WERI-Rb-1 (cell line): ENCODE measurements around the gene LBH.

Experiments
- DNase-seq: peaks from one replicate; pipeline ENCODE4 v3.0.0-alpha.2; 2020
- H3K27ac ChIP-seq: fragments of 250-450 bp; sonication (Bioruptor Pico); 2 replicates; pipeline ENCODE4 v1.5.1; 2020; ENCODE audit warnings: mild to moderate bottlenecking, moderate library complexity
- H3K27me3 ChIP-seq: fragments of 250-450 bp; sonication (Bioruptor Pico); 2 replicates; pipeline ENCODE4 v1.5.1; 2021; ENCODE audit warnings: mild to moderate bottlenecking, low read depth, moderate library complexity; ENCODE audit not compliant: insufficient read depth, severe bottlenecking
- H3K36me3 ChIP-seq: fragments of 250-450 bp; sonication (Bioruptor Pico); 2 replicates; pipeline ENCODE4 v1.5.1; 2020; ENCODE audit warnings: mild to moderate bottlenecking, moderate library complexity
- H3K4me3 ChIP-seq: 2 replicates; pipeline ENCODE4 v1.5.1; 2011; ENCODE audit warnings: low read depth, mild to moderate bottlenecking, control low read depth, low read length
- H3K9me3 ChIP-seq: fragments of 250-450 bp; sonication (Bioruptor Pico); 2 replicates; pipeline ENCODE4 v1.5.1; 2021; ENCODE audit warnings: mild to moderate bottlenecking, moderate library complexity; ENCODE audit not compliant: severe bottlenecking
- CTCF ChIP-seq: IDR thresholded peaks from 2 replicates; pipeline ENCODE4 v1.5.1; 2011; ENCODE audit warnings: low read depth, mild to moderate bottlenecking, control low read depth, inconsistent platforms, low read length

LBH gene

GRCh38 chr2:30221531-30221930 lies 9.8 kb upstream of the LBH start:
- no peaks in the 10 kb centered on the region for H3K36me3 ChIP-seq
- no peak overlapping the region for H3K27ac ChIP-seq
- no peak for DNase-seq
- no peak for TF ChIP-seq CTCF
- no peaks in the 10 kb centered on the region for H3K9me3 ChIP-seq
- no peaks in the 10 kb centered on the region for H3K27me3 ChIP-seq
- H3K4me3 ChIP-seq: no peak overlapping the region

- no peak overlapping the region for H3K27ac ChIP-seq
- no peaks in the 10 kb centered on the region for H3K36me3 ChIP-seq
- DNase-seq: no peak
- H3K27me3 ChIP-seq: no peaks in the 10 kb centered on the region
- TF ChIP-seq CTCF: no peak
- no peak overlapping the region for H3K4me3 ChIP-seq
- no peaks in the 10 kb centered on the region for H3K9me3 ChIP-seq
These were observed 9.3 kb upstream of the LBH start for GRCh38 chr2:30222031-30222430.

- H3K27ac ChIP-seq: no peak overlapping the region
- H3K9me3 ChIP-seq: no peaks in the 10 kb centered on the region
- no peaks in the 10 kb centered on the region for H3K27me3 ChIP-seq
- no peak for TF ChIP-seq CTCF
- H3K36me3 ChIP-seq: no peaks in the 10 kb centered on the region
- DNase-seq: no peak
- H3K4me3 ChIP-seq: no peak overlapping the region
These were observed 8.5 kb upstream of the LBH start for GRCh38 chr2:30222636-30223360.

- DNase-seq: no peak
- Histone ChIP-seq H3K4me3 (no peak overlapping the region), H3K27me3 (no peaks in the 10 kb centered on the region), H3K27ac (no peak overlapping the region), H3K36me3 (no peaks in the 10 kb centered on the region), H3K9me3 (no peaks in the 10 kb centered on the region)
- no peak for TF ChIP-seq CTCF
These were observed 7.9 kb upstream of the LBH start for GRCh38 chr2:30223413-30223874.

- Histone ChIP-seq H3K9me3 (no peaks in the 10 kb centered on the region), H3K27ac (no peak overlapping the region), H3K36me3 (no peaks in the 10 kb centered on the region), H3K27me3 (no peaks in the 10 kb centered on the region), H3K4me3 (no peak overlapping the region)
- DNase-seq: no peak
- no peak for TF ChIP-seq CTCF
These were observed 7.2 kb upstream of the LBH start for GRCh38 chr2:30224151-30224550.

- H3K36me3 ChIP-seq: no peaks in the 10 kb centered on the region
- DNase-seq: no peak
- H3K27ac ChIP-seq: no peak overlapping the region
- no peak overlapping the region for H3K4me3 ChIP-seq
- no peaks in the 10 kb centered on the region for H3K9me3 ChIP-seq
- peaks cover 1% of the 10 kb centered on the region for H3K27me3 ChIP-seq
- TF ChIP-seq CTCF: no peak
These were observed 6.1 kb upstream of the LBH start for GRCh38 chr2:30225131-30225762.
